A549 (cell line): ENCODE results near the gene OSTM1. TPM values are rescaled to one million over a fixed set of nuclear protein-coding genes. Genes with fewer than 3 reads are reported as not detected.
"Not testable (repeated sequence)": the region's sequence is repeated elsewhere in the genome, so short reads cannot be mapped to it uniquely, and the experiment has no call there.

Source experiments
- ATAC-seq, 2 experiments: fragments of 200-7000 bp in 1 of 2; fragments of >200 bp in 1 of 2; cut with Nextera tagmentation in 1 of 2; cut with Tn5 transposase in 1 of 2; 3 replicates each; pipeline versions ENCODE4 v1.8.0 to v1.9.1; 2018 to 2020; ENCODE audit warnings: mild to moderate bottlenecking in 1 of 2, moderate library complexity in 1 of 2
- CTCF ChIA-PET: fragments of 300-600 bp; sonication (Branson Sonifier 250); formaldehyde crosslinking; extraction: SDS; loops from one replicate; lab custom pipeline; 2021; ENCODE audit warnings: antibody characterized with exemption, inconsistent platforms; lab: Yijun Ruan, JAX
- POLR2A ChIA-PET: fragments of 350-600 bp; formaldehyde crosslinking; extraction: SDS; loops from one replicate; lab custom pipeline; 2021; ENCODE audit warnings: antibody characterized with exemption, inconsistent platforms; lab: Yijun Ruan, JAX
- DNase-seq, 2 experiments: peaks; one replicate each; pipeline versions ENCODE4 v3.0.0 to v3.0.0-alpha.2; 2011 to 2016; ENCODE audit warnings: low read depth in 1 of 2, low spot score in 1 of 2
- FAIRE-seq: peaks from 2 replicates; lab custom pipeline; 2011; peaks lifted over from hg19 to GRCh38; lab: Jason Lieb, UNC
- H3K27ac ChIP-seq, 2 experiments: fragments of >200 bp; sonication (Bioruptor Twin); formaldehyde crosslinking; 3 replicates each; pipeline ENCODE4 v1.5.1; 2016 to 2017
- H3K4me1 ChIP-seq: fragments of >200 bp; sonication (Bioruptor Twin); formaldehyde crosslinking; 3 replicates; pipeline ENCODE4 v1.6.1; 2016
- H3K4me2 ChIP-seq: fragments of >200 bp; sonication (Bioruptor Twin); formaldehyde crosslinking; 3 replicates; pipeline ENCODE4 v1.6.1; 2016
- H3K4me3 ChIP-seq: fragments of >200 bp; sonication (Bioruptor Twin); formaldehyde crosslinking; 3 replicates; pipeline ENCODE4 v1.5.1; 2016
- H3K9me3 ChIP-seq: fragments of >200 bp; sonication (Bioruptor Twin); formaldehyde crosslinking; 3 replicates; pipeline ENCODE4 v1.6.1; 2016
- BHLHE40 ChIP-seq: IDR thresholded peaks from 2 replicates; pipeline ENCODE4 v1.6.1; 2012; ENCODE audit warnings: low read depth, low read length, inconsistent platforms
- CBX8 ChIP-seq: fragments of 200-600 bp; sonication (generic); IDR thresholded peaks from 2 replicates; pipeline ENCODE4 v1.6.1; 2016
- CHD4 ChIP-seq: fragments of 200-600 bp; sonication (generic); IDR thresholded peaks from 2 replicates; pipeline ENCODE4 v1.6.1; 2016; ENCODE audit warnings: antibody characterized with exemption, mild to moderate bottlenecking, borderline replicate concordance
- E2F6 ChIP-seq: IDR thresholded peaks from 2 replicates; pipeline ENCODE4 v1.6.1; 2012; ENCODE audit warnings: low read depth, borderline replicate concordance
- EHF ChIP-seq: fragments of 250-450 bp; sonication (Bioruptor Pico); IDR thresholded peaks from 2 replicates; pipeline ENCODE4 v1.5.0; 2020; ENCODE audit warnings: mild to moderate bottlenecking
- EHMT2 ChIP-seq: fragments of 200-600 bp; sonication (generic); IDR thresholded peaks from 2 replicates; pipeline ENCODE4 v1.6.1; 2016; ENCODE audit warnings: antibody characterized with exemption, low read depth, mild to moderate bottlenecking, moderate library complexity
- EP300 ChIP-seq, 2 experiments: fragments of >200 bp; sonication (Bioruptor Twin); formaldehyde crosslinking; IDR thresholded peaks; 2 replicates in 1 of 2; 3 replicates in 1 of 2; pipeline ENCODE4 v1.6.1; 2016 to 2017
- ESRRA ChIP-seq: fragments of 150-350 bp; IDR thresholded peaks from 2 replicates; pipeline ENCODE4 v1.6.1; 2014; ENCODE audit warnings: mild to moderate bottlenecking, low read length, borderline replicate concordance
- FOSL2 ChIP-seq, 2 experiments: fragments of 450-650 bp in 1 of 2; fragments of >200 bp in 1 of 2; sonication (Bioruptor Twin) in 1 of 2; formaldehyde crosslinking; IDR thresholded peaks; 2 replicates each; pipeline versions ENCODE4 v1.5.0 to v1.6.1; 2016 to 2020; ENCODE audit warnings: mild to moderate bottlenecking in 1 of 2, moderate library complexity in 1 of 2
- FOXS1 ChIP-seq: fragments of 250-450 bp; sonication (Bioruptor Pico); IDR thresholded peaks from 2 replicates; pipeline ENCODE4 v1.5.0; 2020; ENCODE audit warnings: mild to moderate bottlenecking, moderate library complexity
- GATA3 ChIP-seq: IDR thresholded peaks from 2 replicates; pipeline ENCODE4 v1.6.1; 2012; ENCODE audit warnings: borderline replicate concordance
- HOXA7 ChIP-seq: fragments of 250-450 bp; sonication (Bioruptor Pico); IDR thresholded peaks from 2 replicates; pipeline ENCODE4 v1.5.0; 2020; ENCODE audit warnings: mild to moderate bottlenecking, moderate library complexity
- HOXB13 ChIP-seq: fragments of 250-450 bp; sonication (Bioruptor Pico); IDR thresholded peaks from 2 replicates; pipeline ENCODE4 v1.5.0; 2020; ENCODE audit warnings: low read depth, mild to moderate bottlenecking, moderate library complexity
- JUN ChIP-seq, 2 experiments: fragments of >200 bp; sonication (Bioruptor Twin); formaldehyde crosslinking; IDR thresholded peaks; 2 replicates in 1 of 2; 3 replicates in 1 of 2; pipeline ENCODE4 v1.6.1; 2016 to 2017
- KDM1A ChIP-seq: fragments of 200-600 bp; sonication (generic); IDR thresholded peaks from 2 replicates; pipeline ENCODE4 v1.6.1; 2016; ENCODE audit warnings: low read depth, mild to moderate bottlenecking
- KDM5A ChIP-seq: fragments of 200-600 bp; sonication (generic); IDR thresholded peaks from 2 replicates; pipeline ENCODE4 v1.6.1; 2016; ENCODE audit warnings: antibody characterized with exemption, mild to moderate bottlenecking
- MAZ ChIP-seq: fragments of 150-350 bp; IDR thresholded peaks from 2 replicates; pipeline ENCODE4 v1.6.1; 2014; ENCODE audit warnings: antibody characterized with exemption, low read depth, low read length, borderline replicate concordance
- POLR2A ChIP-seq: IDR thresholded peaks from 2 replicates; pipeline ENCODE4 v1.6.1; 2012; ENCODE audit warnings: mild to moderate bottlenecking, low read length
- POLR2AphosphoS2 ChIP-seq: conservative IDR thresholded peaks from 2 replicates; pipeline ENCODE4 v1.6.1; 2012; ENCODE audit warnings: low read length, improper control_type of control experiment, inconsistent platforms
- RAD21 ChIP-seq, 2 experiments: fragments of >200 bp in 1 of 2; sonication (Bioruptor Twin) in 1 of 2; formaldehyde crosslinking in 1 of 2; IDR thresholded peaks in 1 of 2; conservative IDR thresholded peaks in 1 of 2; 2 replicates in 1 of 2; 3 replicates in 1 of 2; pipeline ENCODE4 v1.6.1; 2012 to 2018; ENCODE audit warnings: inconsistent platforms in 1 of 2
- RCOR1 ChIP-seq: fragments of 150-350 bp; IDR thresholded peaks from 2 replicates; pipeline ENCODE4 v1.6.1; 2014; ENCODE audit warnings: antibody characterized with exemption, low read length, low read depth
- RFX5 ChIP-seq: fragments of 450-650 bp; IDR thresholded peaks from 2 replicates; pipeline ENCODE4 v1.7.1; 2014; ENCODE audit warnings: antibody characterized with exemption, mild to moderate bottlenecking, moderate library complexity
- SMC3 ChIP-seq: fragments of >200 bp; sonication (Bioruptor Twin); formaldehyde crosslinking; IDR thresholded peaks from 3 replicates; pipeline ENCODE4 v1.6.1; 2018; ENCODE audit warnings: inconsistent platforms
- TFCP2L1 ChIP-seq: fragments of 250-450 bp; sonication (Bioruptor Pico); IDR thresholded peaks from 2 replicates; pipeline ENCODE4 v1.5.0; 2021; ENCODE audit warnings: mild to moderate bottlenecking
- ZC3H11A ChIP-seq: fragments of 450-650 bp; IDR thresholded peaks from 2 replicates; pipeline ENCODE4 v1.6.1; 2014; ENCODE audit warnings: antibody characterized with exemption, mild to moderate bottlenecking
- ZFP36 ChIP-seq: fragments of 450-650 bp; IDR thresholded peaks from 2 replicates; pipeline ENCODE4 v1.6.1; 2014; ENCODE audit warnings: borderline replicate concordance; ENCODE audit not compliant: partially characterized antibody
- ZSCAN20 ChIP-seq: fragments of 250-450 bp; sonication (Bioruptor Pico); IDR thresholded peaks from 2 replicates; pipeline ENCODE4 v1.8.0; 2022; ENCODE audit warnings: mild to moderate bottlenecking, moderate library complexity
- WGBS: methylation state at CpG from one replicate; pipeline ENCODE4 v1.1.6; 2017; ENCODE audit errors: missing lambda C conversion rate; 5-methylcytosine and 5-hydroxymethylcytosine counted together
- polyA plus RNA-seq, 4 experiments: library from polyadenylated mRNA; depleted of rRNA in 3 of 4; stranded (reverse); fragments of >200 nt; fragmentation: RNase III in 1 of 4; extraction: RNeasy Plus Mini Kit Qiagen cat#74134 plus additional on column Dnase treatment in 1 of 4; gene quantifications; 2 replicates in 3 of 4; 3 replicates in 1 of 4; pipeline ENCODE4 v1.2.3, GENCODE V29; 2011 to 2017
- TF ChIP-seq, protein P1 (sequence below): fragments of >200 bp; sonication (Bioruptor Twin); formaldehyde crosslinking; IDR thresholded peaks from 2 replicates; pipeline ENCODE4 v1.6.1; 2016
- TF ChIP-seq, protein P2 (sequence below): fragments of >200 bp; sonication (Bioruptor Twin); formaldehyde crosslinking; IDR thresholded peaks from 3 replicates; pipeline ENCODE4 v1.6.1; 2016
- TF ChIP-seq, protein P3 (sequence below): fragments of 250-450 bp; sonication (Bioruptor Pico); IDR thresholded peaks from 2 replicates; pipeline ENCODE4 v1.5.0; 2020; ENCODE audit warnings: low read depth, mild to moderate bottlenecking, moderate library complexity

The OSTM1 gene
- polyA plus RNA-seq, 2 of the 4 experiments (the other 2 are of a cell fraction): 16.8 to 41.7 TPM

DNA sequence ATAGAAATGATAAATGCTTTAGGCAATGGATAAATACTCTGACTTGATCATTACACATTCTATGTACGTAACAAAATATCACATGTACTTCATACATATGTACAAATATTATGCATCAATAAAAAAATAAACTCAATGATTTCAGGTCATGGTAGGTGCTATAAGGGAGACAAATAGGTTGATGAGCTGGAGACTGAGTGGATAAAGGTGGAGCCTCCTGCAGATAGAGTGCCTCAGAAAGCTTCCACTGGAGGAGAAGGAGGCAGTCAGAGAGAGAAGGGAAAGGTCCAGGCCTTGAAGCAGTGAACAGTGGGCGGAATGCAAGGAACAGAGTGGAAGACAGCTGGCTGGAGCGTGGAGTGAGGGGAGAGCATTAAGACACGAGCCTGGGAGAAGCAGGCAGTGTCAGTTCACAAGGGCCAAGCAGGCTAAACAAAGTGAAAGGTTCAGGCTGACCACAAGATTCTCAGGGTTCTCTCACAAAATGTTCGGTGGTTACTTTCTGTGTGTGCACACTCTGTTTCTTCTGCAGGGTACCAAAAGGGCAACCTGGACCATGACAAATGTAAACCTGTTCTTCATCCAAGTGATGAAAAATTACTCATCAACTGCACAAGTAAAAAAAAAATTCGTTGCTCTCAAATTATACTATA is 60.6 kb downstream of the OSTM1 start:
- 57% methylated on average over 6 of the region's 6 CpGs for WGBS
- FAIRE-seq: no peak

DNA sequence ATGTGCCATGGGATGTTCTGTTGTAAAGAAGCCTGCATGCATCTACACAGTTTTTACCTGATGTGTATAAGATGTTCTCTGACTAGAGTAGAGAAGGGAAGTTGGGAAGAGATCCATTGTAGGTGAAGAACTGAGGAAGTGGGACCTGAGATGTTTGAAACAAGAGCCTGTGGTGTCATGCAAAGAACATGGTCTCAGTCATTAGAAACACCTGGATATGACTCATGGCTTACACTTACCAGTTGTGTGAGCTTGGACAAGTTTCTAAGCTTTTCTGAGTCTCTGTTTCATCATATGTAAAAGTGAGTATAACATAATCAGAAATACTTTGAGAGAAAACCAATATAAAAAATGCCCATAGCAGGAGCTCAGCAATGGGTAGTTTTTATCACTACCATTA is 64.6 kb downstream of the OSTM1 start:
- DNase-seq (no peak), ATAC-seq (no peak), FAIRE-seq (no peak)
- no peaks in the 10 kb centered on the region for H3K4me1 ChIP-seq
- TF ChIP-seq MAZ: no peak
- no peak for TF ChIP-seq SMC3
- no peak for TF ChIP-seq KDM1A
- no peak for TF ChIP-seq CBX8
- no peak for TF ChIP-seq POLR2A
- TF ChIP-seq RAD21 (conservative IDR thresholded peaks at IDR 0.05 in 1 of 2, IDR thresholded peaks at IDR 0.05 in 1 of 2): no peak
- TF ChIP-seq, protein P1, sequence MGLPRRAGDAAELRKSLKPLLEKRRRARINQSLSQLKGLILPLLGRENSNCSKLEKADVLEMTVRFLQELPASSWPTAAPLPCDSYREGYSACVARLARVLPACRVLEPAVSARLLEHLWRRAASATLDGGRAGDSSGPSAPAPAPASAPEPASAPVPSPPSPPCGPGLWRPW: no peak
- TF ChIP-seq FOSL2 (IDR thresholded peaks at IDR 0.05): no peak
- no peak for TF ChIP-seq FOSL2 (CRISPR knock-in tag; IDR thresholded peaks at IDR 0.05)
- TF ChIP-seq HOXA7 (CRISPR knock-in tag): no peak
- TF ChIP-seq JUN (IDR thresholded peaks at IDR 0.05): no peak
- TF ChIP-seq EHMT2: no peak
- TF ChIP-seq EHF (CRISPR knock-in tag): no peak
- H3K4me3 ChIP-seq: no peak overlapping the region
- no peak overlapping the region for H3K27ac ChIP-seq
- H3K4me2 ChIP-seq: no peak overlapping the region
- ChIA-PET POLR2A (no interaction called here), CTCF (no interaction called here)
- H3K9me3 ChIP-seq: peaks cover 14% of the 10 kb centered on the region

More for the DNA sequence above, 60.6 kb downstream of the OSTM1 start:
- Histone ChIP-seq H3K4me2 (no peak overlapping the region), H3K27ac (no peak overlapping the region), H3K9me3 (peaks cover 9% of the 10 kb centered on the region; the same call in 2 of the 3 replicates), H3K4me3 (no peak overlapping the region), H3K4me1 (no peaks in the 10 kb centered on the region)
- ChIA-PET CTCF (interaction anchor here (0.5 kb wide), 1 partner anchor 36 kb away, joined by 3 read pairs; no protein-coding TSS in a partner anchor), POLR2A (no interaction called here)
- TF ChIP-seq POLR2AphosphoS2 (no peak), FOXS1 (CRISPR knock-in tag) (no peak), RAD21 (conservative IDR thresholded peaks at IDR 0.05 in 1 of 2, IDR thresholded peaks at IDR 0.05 in 1 of 2) (no peak), HOXB13 (CRISPR knock-in tag) (no peak), EP300 (IDR thresholded peaks at IDR 0.05) (no peak), KDM5A (no peak), CHD4 (no peak)
- TF ChIP-seq, protein P2, sequence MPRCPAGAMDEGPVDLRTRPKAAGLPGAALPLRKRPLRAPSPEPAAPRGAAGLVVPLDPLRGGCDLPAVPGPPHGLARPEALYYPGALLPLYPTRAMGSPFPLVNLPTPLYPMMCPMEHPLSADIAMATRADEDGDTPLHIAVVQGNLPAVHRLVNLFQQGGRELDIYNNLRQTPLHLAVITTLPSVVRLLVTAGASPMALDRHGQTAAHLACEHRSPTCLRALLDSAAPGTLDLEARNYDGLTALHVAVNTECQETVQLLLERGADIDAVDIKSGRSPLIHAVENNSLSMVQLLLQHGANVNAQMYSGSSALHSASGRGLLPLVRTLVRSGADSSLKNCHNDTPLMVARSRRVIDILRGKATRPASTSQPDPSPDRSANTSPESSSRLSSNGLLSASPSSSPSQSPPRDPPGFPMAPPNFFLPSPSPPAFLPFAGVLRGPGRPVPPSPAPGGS: no peak
- no peak for ATAC-seq
- no peak for DNase-seq

DNA sequence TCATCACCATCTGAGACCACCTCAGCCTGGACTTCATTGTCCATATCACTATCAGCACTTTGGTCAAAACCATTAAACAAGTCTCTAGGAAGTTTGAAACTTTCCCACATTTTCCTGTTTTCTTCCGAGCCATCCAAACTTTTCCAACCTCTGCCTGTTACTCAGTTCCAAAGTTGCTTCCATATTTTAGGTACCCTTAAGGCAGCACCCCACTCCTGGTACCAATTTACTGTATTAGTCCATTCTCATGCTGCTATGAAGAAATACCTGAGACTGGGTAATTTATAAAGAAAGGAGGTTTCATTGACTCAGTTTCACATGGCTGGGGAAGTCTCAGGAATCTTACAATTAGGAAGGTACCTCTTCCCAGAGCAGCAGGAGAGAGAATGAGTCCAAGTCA is 65.3 kb downstream of the OSTM1 start:
- WGBS: 92% methylated on average over 1 of the region's 1 CpG
- CTCF ChIA-PET, H3K27ac ChIP-seq, DNase-seq, POLR2A ChIA-PET, ATAC-seq, FAIRE-seq, H3K4me2 ChIP-seq, H3K4me3 ChIP-seq, H3K4me1 ChIP-seq: not testable (repeated sequence)
- H3K9me3 ChIP-seq: peaks cover 14% of the 10 kb centered on the region

GRCh38 chr6:108008363-108008762 is 66.2 kb downstream of the OSTM1 start:
- ChIA-PET POLR2A (no interaction called here), CTCF (no interaction called here)
- FAIRE-seq (no peak), ATAC-seq (no peak), DNase-seq (no peak)
- Histone ChIP-seq H3K9me3 (peaks cover 14% of the 10 kb centered on the region), H3K4me2 (no peak overlapping the region), H3K4me3 (no peak overlapping the region), H3K27ac (no peak overlapping the region), H3K4me1 (peaks cover under 1% of the 10 kb centered on the region; the same call in 1 of the 3 replicates)
- 10% methylated on average over 1 of the region's 1 CpG for WGBS
- TF ChIP-seq GATA3 (no peak), ZC3H11A (no peak), ZSCAN20 (no peak), ESRRA (no peak), RCOR1 (no peak), ZFP36 (no peak), E2F6 (no peak), SMC3 (no peak), RFX5 (no peak), FOSL2 (IDR thresholded peaks at IDR 0.05) (no peak), FOSL2 (CRISPR knock-in tag; IDR thresholded peaks at IDR 0.05) (no peak), BHLHE40 (no peak), EHMT2 (no peak), TFCP2L1 (CRISPR knock-in tag) (no peak)
- TF ChIP-seq, protein P1: no peak
- TF ChIP-seq, protein P3, sequence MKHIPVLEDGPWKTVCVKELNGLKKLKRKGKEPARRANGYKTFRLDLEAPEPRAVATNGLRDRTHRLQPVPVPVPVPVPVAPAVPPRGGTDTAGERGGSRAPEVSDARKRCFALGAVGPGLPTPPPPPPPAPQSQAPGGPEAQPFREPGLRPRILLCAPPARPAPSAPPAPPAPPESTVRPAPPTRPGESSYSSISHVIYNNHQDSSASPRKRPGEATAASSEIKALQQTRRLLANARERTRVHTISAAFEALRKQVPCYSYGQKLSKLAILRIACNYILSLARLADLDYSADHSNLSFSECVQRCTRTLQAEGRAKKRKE (CRISPR knock-in tag): no peak
